Peyer's patch (tissue), 4 donors: ENCODE measurements around the gene SLX4. TPM values are rescaled to one million over a fixed set of nuclear protein-coding genes. Genes with fewer than 3 reads are reported as not detected.

Experiments used
- DNase-seq, 3 donors: peaks; one replicate each; pipeline ENCODE4 v3.0.0-alpha.2; 2017 to 2019
- H3K27ac ChIP-seq, 4 donors: fragments of 200-600 bp; sonication (generic); one replicate each; pipeline ENCODE4 v1.5.1; 2016 to 2019
- H3K27me3 ChIP-seq, 2 donors: fragments of 200-600 bp; sonication (generic); one replicate each; pipeline ENCODE4 v1.5.1; 2019
- H3K36me3 ChIP-seq, 3 donors: fragments of 200-600 bp; sonication (generic); one replicate each; pipeline ENCODE4 v1.5.1; 2016 to 2019
- H3K4me1 ChIP-seq, 4 donors: fragments of 200-600 bp; sonication (generic); one replicate each; pipeline ENCODE4 v1.5.1; 2016 to 2019
- H3K4me3 ChIP-seq, 4 donors: fragments of 200-600 bp; sonication (generic); 1 replicate in 3 of 4; 2 replicates in 1 of 4; pipeline ENCODE4 v1.5.1; 2016 to 2019; ENCODE audit warnings: mild to moderate bottlenecking in 1 of 4
- H3K9me3 ChIP-seq, 4 donors: fragments of 200-600 bp; sonication (generic); one replicate each; pipeline ENCODE4 v1.5.1; 2016 to 2019; ENCODE audit warnings: mild to moderate bottlenecking in 1 of 4
- POLR2A ChIP-seq, 2 donors: fragments of 450-650 bp; IDR thresholded peaks; one replicate each; pipeline ENCODE4 v1.5.1; 2017; ENCODE audit warnings: antibody characterized with exemption in 2 of 2, mild to moderate bottlenecking in 2 of 2, moderate library complexity in 2 of 2
- total RNA-seq, 4 donors: library from RNA; depleted of rRNA; stranded (reverse); fragments of >200 nt; gene quantifications; one replicate each; pipeline ENCODE4 v1.1.0, GENCODE V29; 2016
- TF ChIP-seq, protein P1 (sequence below), 6 experiments: fragments of 450-650 bp in 4 of 6; fragments of 200-600 bp in 2 of 6; sonication (generic) in 1 of 6; IDR thresholded peaks; one replicate each; pipeline ENCODE4 v1.5.1; 2017 to 2019; ENCODE audit warnings: antibody characterized with exemption in 6 of 6, mild to moderate bottlenecking in 3 of 6, moderate library complexity in 1 of 6

Gene SLX4
- total RNA-seq, 4 donors from 2014 or later: 6.5 to 13.4 (median 12.8) TPM

- Histone ChIP-seq H3K9me3 (no peaks in the 10 kb centered on the region), H3K27ac (no peak overlapping the region), H3K4me1 (no peaks in the 10 kb centered on the region), H3K36me3 (peaks cover 0 to 35% (median 0%) of the 10 kb centered on the region in 3 donors), H3K4me3 (no peak overlapping the region), H3K27me3 (no peaks in the 10 kb centered on the region)
- DNase-seq: no peak
- TF ChIP-seq, protein P1, sequence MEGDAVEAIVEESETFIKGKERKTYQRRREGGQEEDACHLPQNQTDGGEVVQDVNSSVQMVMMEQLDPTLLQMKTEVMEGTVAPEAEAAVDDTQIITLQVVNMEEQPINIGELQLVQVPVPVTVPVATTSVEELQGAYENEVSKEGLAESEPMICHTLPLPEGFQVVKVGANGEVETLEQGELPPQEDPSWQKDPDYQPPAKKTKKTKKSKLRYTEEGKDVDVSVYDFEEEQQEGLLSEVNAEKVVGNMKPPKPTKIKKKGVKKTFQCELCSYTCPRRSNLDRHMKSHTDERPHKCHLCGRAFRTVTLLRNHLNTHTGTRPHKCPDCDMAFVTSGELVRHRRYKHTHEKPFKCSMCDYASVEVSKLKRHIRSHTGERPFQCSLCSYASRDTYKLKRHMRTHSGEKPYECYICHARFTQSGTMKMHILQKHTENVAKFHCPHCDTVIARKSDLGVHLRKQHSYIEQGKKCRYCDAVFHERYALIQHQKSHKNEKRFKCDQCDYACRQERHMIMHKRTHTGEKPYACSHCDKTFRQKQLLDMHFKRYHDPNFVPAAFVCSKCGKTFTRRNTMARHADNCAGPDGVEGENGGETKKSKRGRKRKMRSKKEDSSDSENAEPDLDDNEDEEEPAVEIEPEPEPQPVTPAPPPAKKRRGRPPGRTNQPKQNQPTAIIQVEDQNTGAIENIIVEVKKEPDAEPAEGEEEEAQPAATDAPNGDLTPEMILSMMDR (IDR thresholded peaks at IDR 0.05): no peak
- no peak for TF ChIP-seq POLR2A (IDR thresholded peaks at IDR 0.05)
These were observed 77.3 kb downstream of the SLX4 start for GRCh38 chr16:3534126-3534525.

- H3K27ac ChIP-seq: no peak overlapping the region
- no peak overlapping the region for H3K4me3 ChIP-seq
- no peak for TF ChIP-seq POLR2A (IDR thresholded peaks at IDR 0.05)
- TF ChIP-seq, protein P1 (IDR thresholded peaks at IDR 0.05): no peak
- H3K27me3 ChIP-seq: no peaks in the 10 kb centered on the region
- H3K9me3 ChIP-seq: no peaks in the 10 kb centered on the region
- H3K36me3 ChIP-seq: peaks cover 0 to 32% (median 0%) of the 10 kb centered on the region in 3 donors
- DNase-seq: peak in 1 of 3 donors; percentile 33
- H3K4me1 ChIP-seq: no peaks in the 10 kb centered on the region
These were observed 78.7 kb downstream of the SLX4 start for GRCh38 chr16:3532741-3533140.

Other genes with a start within 250 kb of the SLX4 start
- 10 to 100 TPM; 12.4 to 23.1 (median 15.3) TPM for gene ZSCAN32, start 210.6 kb downstream of the SLX4 start, total RNA-seq
- gene ZNF174, start 210.4 kb downstream of the SLX4 start, total RNA-seq: 10 to 100 TPM in 3 of 4 donors, 1 to 10 TPM in 1; 7.4 to 19.8 (median 15.7) TPM
- 1 to 10 TPM; 1.1 to 3.3 (median 1.8) TPM for gene ZNF597, start 168.1 kb downstream of the SLX4 start, total RNA-seq
- gene NAA60, start 167.9 kb downstream of the SLX4 start, total RNA-seq: 100 to 1,000 TPM in 2 of 4 donors, 10 to 100 TPM in 2; 80.9 to 110 (median 96.8) TPM
- gene C16orf90, start 116.1 kb downstream of the SLX4 start, total RNA-seq: not detected
- 10 to 100 TPM in 1 of 4 donors, 1 to 10 TPM in 3; 6.6 to 37.1 (median 7.7) TPM for gene CLUAP1, start 110.6 kb downstream of the SLX4 start, total RNA-seq
- gene NLRC3, start 34.2 kb downstream of the SLX4 start, total RNA-seq: 10 to 100 TPM in 1 of 4 donors, 1 to 10 TPM in 3; 4.4 to 32.2 (median 7.3) TPM
- 100 to 1,000 TPM in 3 of 4 donors, 10 to 100 TPM in 1; 80.9 to 773 (median 653) TPM for gene DNASE1, start 43.1 kb upstream of the SLX4 start, total RNA-seq
- 100 to 1,000 TPM in 1 of 4 donors, 10 to 100 TPM in 3; 18.9 to 151 (median 52.8) TPM for gene TRAP1, start 105.9 kb upstream of the SLX4 start, total RNA-seq